ENCODE results near the gene B4GALT2. TPM values are rescaled to one million over a fixed set of nuclear protein-coding genes. Genes with fewer than 3 reads are reported as not detected.

Gene B4GALT2
- total RNA-seq, 4 donors from 2014 or later: 21.4 to 51.4 (median 41.0) TPM

DNA sequence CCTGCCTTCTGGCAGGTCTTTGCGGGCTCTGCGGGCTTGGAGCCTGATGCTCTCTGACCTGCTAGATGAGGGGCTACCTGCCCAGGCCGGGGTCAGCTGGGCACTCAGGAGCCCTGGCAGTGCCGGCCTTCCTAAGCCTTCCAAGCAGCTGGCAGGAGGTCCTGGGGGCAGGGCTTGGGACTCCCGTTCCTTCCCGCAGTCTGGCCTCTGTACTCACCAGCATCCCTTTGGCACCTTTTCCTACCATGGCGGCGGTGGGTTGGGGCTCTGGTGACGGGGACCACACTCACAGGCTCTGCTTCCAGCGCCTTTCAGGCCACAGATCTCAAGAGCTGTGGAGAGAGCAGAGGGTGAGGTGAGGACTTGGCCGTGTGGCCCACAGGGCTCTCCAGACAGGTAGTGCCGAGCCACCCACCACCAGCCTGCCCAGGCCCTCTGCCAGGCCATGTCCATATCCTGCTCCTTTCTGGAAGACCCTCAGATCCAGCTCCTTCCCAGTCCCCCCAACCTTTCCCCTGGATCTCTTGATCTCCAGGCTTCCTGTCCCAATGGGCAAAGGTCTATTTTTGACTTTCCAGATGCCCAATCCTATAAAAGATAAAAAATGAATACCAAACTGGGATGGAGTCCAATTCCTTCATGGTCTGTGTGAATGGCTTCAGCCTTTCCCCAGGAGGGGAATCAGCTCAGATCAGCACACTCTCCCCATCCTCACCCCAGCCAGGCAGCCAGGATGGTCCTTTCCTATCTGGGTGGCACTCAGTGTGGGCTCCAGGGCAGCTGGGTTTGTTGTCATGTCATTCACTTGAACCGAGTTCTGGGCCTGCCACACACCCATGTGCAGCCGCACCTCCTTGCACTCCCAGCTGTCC lies 45.3 kb downstream of the B4GALT2 start:
- no peaks in the 10 kb centered on the region for H3K36me3 ChIP-seq
- WGBS: 86% methylated on average over 14 of the region's 14 CpGs
- no peaks in the 10 kb centered on the region for H3K9me3 ChIP-seq
- H3K27ac ChIP-seq: no peak overlapping the region
- peak in 1 of 2 donors; percentile 63 for DNase-seq (ENCODE audit: low spot score in 2 of 2)
- TF ChIP-seq EP300 (IDR thresholded peaks at IDR 0.05) (no peak), POLR2A (IDR thresholded peaks at IDR 0.05) (no peak), POLR2AphosphoS5 (IDR thresholded peaks at IDR 0.05) (no peak)
- TF ChIP-seq, protein P1, sequence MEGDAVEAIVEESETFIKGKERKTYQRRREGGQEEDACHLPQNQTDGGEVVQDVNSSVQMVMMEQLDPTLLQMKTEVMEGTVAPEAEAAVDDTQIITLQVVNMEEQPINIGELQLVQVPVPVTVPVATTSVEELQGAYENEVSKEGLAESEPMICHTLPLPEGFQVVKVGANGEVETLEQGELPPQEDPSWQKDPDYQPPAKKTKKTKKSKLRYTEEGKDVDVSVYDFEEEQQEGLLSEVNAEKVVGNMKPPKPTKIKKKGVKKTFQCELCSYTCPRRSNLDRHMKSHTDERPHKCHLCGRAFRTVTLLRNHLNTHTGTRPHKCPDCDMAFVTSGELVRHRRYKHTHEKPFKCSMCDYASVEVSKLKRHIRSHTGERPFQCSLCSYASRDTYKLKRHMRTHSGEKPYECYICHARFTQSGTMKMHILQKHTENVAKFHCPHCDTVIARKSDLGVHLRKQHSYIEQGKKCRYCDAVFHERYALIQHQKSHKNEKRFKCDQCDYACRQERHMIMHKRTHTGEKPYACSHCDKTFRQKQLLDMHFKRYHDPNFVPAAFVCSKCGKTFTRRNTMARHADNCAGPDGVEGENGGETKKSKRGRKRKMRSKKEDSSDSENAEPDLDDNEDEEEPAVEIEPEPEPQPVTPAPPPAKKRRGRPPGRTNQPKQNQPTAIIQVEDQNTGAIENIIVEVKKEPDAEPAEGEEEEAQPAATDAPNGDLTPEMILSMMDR (IDR thresholded peaks at IDR 0.05): no peak
- no peaks in the 10 kb centered on the region for H3K27me3 ChIP-seq
- no peak overlapping the region for H3K4me3 ChIP-seq
- H3K4me1 ChIP-seq: peaks cover 41% of the 10 kb centered on the region

DNA sequence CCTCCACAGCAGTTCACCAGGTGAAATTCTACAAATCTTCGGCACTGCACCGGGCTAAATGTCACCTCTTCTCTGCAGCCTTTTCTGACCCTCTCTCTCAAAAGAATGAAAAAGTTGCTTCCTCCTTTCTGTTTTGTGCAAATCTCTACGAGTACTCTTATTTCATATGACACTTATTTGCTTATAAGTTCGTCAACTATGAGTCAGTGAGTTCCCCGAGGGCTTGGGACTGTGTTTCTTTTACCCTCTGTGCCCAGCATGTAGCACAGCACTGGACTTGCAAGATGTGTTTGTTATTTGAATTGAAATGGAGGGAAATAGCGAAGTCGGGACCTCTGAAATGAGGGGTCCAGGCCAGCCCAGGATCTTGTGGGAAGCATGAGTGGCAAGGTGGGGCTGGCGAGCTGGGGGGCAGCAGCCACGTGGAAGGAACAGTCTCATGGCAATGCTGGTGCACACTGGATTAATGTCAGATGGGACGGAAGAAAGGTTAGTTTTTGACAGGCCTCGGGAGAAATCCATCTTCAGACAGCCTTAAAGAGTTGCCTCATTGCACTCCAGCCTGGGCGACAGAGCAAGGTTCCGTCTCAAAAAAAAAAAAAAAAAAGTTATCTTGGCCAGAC lies 46.0 kb downstream of the B4GALT2 start:
- TF ChIP-seq POLR2AphosphoS5 (IDR thresholded peaks at IDR 0.05) (no peak), POLR2A (IDR thresholded peaks at IDR 0.05) (no peak), EP300 (IDR thresholded peaks at IDR 0.05) (no peak)
- TF ChIP-seq, protein P1 (IDR thresholded peaks at IDR 0.05): no peak
- H3K4me1 ChIP-seq: peaks cover 40% of the 10 kb centered on the region
- H3K36me3 ChIP-seq: no peaks in the 10 kb centered on the region
- H3K4me3 ChIP-seq: no peak overlapping the region
- WGBS: 76% methylated on average over 13 of the region's 13 CpGs
- no peaks in the 10 kb centered on the region for H3K27me3 ChIP-seq
- DNase-seq (ENCODE audit: low spot score in 2 of 2): peak in 1 of 2 donors; percentile 28
- no peak overlapping the region for H3K27ac ChIP-seq
- H3K9me3 ChIP-seq: no peaks in the 10 kb centered on the region

DNA sequence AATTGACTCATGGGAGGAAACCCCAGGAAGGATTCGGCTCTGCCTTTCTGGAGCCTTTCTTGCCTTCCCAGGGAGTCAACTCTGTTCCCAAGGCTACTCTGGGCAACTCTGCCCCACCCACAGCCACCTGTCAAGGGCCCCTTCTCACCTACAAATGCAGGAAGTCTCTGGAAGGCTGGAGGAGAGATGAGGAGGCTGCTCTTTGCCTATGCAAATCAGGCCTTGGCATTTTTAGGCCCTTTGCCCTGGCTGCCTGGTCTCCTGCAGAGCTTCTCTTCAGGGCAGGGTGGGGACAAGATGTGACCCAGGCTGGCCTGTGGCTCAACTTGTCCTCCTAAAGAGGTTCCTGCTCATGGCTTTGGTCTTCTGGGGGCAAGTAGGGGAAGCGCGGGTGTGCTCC lies 46.8 kb downstream of the B4GALT2 start:
- peak in 1 of 2 donors; percentile 21 for DNase-seq (ENCODE audit: low spot score in 2 of 2)
- WGBS: 63% methylated on average over 3 of the region's 3 CpGs
- H3K9me3 ChIP-seq: no peaks in the 10 kb centered on the region
- no peak overlapping the region for H3K27ac ChIP-seq
- H3K27me3 ChIP-seq: no peaks in the 10 kb centered on the region
- no peaks in the 10 kb centered on the region for H3K36me3 ChIP-seq
- peaks cover 40% of the 10 kb centered on the region for H3K4me1 ChIP-seq
- H3K4me3 ChIP-seq: no peak overlapping the region
- TF ChIP-seq POLR2AphosphoS5 (IDR thresholded peaks at IDR 0.05) (no peak), POLR2A (IDR thresholded peaks at IDR 0.05) (no peak), EP300 (IDR thresholded peaks at IDR 0.05) (no peak)
- TF ChIP-seq, protein P1 (IDR thresholded peaks at IDR 0.05): no peak

DNA sequence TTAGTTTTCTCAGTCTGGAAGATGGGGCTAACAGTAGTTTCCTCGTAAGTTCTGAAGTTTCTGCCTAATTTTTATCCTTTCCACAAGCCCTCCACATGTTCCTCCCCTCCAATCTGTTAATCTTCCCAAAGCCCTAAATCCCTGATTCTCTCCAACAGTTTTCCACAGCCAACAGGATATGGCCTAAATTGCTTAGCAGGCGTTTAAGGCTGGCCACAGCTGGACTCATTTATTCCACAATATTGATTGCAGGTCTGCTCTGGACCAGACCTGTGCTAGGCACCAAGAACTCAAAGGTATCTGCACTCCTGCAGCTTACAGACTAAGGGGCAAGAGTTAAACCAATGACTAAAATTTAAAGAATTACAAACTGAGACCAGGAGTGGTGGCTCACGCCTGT lies 48.3 kb downstream of the B4GALT2 start:
- Histone ChIP-seq H3K27me3 (no peaks in the 10 kb centered on the region), H3K4me1 (peaks cover 45% of the 10 kb centered on the region), H3K9me3 (no peaks in the 10 kb centered on the region), H3K36me3 (no peaks in the 10 kb centered on the region), H3K27ac (no peak overlapping the region), H3K4me3 (no peak overlapping the region)
- 87% methylated on average over 3 of the region's 3 CpGs for WGBS
- DNase-seq (ENCODE audit: low spot score in 2 of 2): peak in 1 of 2 donors; percentile 18
- TF ChIP-seq, protein P1 (IDR thresholded peaks at IDR 0.05): no peak
- TF ChIP-seq EP300 (IDR thresholded peaks at IDR 0.05): no peak
- no peak for TF ChIP-seq POLR2AphosphoS5 (IDR thresholded peaks at IDR 0.05)
- TF ChIP-seq POLR2A (IDR thresholded peaks at IDR 0.05): no peak

DNA sequence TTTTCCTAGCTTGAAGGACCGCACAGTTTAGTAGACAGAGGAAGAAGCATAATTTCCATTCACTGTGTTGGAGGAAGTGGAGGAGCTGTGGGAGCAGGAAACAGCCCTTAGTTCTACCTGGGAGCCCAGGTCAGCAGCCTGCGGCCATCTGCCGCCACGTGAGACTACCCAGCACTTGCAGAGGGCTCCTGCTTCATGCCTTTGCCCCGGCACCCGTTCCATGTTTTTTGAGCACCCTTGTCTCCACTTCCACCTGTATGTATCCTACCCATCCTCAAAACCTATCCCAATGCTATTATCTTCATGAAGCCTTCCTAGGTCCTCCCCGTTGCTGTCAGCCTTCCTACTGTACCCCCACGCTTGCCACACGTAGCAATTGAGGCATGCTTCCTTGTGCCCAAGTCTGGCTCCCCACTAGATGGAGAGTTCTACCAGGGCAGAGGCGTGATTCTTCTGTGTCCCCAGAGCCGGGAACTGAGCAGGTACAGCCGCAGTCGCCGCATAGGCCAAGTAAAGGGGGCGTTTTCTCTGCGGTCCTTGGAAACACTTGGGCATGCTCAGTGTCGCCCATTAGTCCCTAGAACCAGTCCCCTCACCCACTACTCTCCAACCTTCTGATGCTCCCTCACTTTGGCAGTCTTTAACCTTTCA lies 50.4 kb downstream of the B4GALT2 start:
- no peaks in the 10 kb centered on the region for H3K36me3 ChIP-seq
- no peaks in the 10 kb centered on the region for H3K27me3 ChIP-seq
- DNase-seq (ENCODE audit: low spot score in 2 of 2): no peak
- H3K4me3 ChIP-seq: peak overlapping the region; percentile 81
- peaks cover 57% of the 10 kb centered on the region for H3K4me1 ChIP-seq
- no peaks in the 10 kb centered on the region for H3K9me3 ChIP-seq
- TF ChIP-seq POLR2A (IDR thresholded peaks at IDR 0.05) (no peak), EP300 (IDR thresholded peaks at IDR 0.05) (no peak), POLR2AphosphoS5 (IDR thresholded peaks at IDR 0.05) (no peak)
- TF ChIP-seq, protein P1 (IDR thresholded peaks at IDR 0.05): no peak
- 27% methylated on average over 17 of the region's 17 CpGs for WGBS
- H3K27ac ChIP-seq: peak overlapping the region; percentile 89
